IPS-11a (cell line): ENCODE data around the gene PLCL1.

Source experiments
- H3K4me3 ChIP-seq: one replicate; pipeline ENCODE4 v1.5.1; 2013; ENCODE audit warnings: low read depth, low read length, control low read depth

The PLCL1 gene

GRCh38 chr2:197804049-197804757 is at the start of gene PLCL1:
Gene PLCL1, plus strand, starts transcription at chr2:197804593.
- H3K4me3 ChIP-seq, result peak within 1 kb of the TSS; percentile 56

GRCh38 chr2:197759013-197759412 is 45.4 kb upstream of the PLCL1 start:
- H3K4me3 ChIP-seq, result no peak overlapping the region

GRCh38 chr2:197759625-197760292 is 44.6 kb upstream of the PLCL1 start:
- no peak overlapping the region for H3K4me3 ChIP-seq

- H3K4me3 ChIP-seq, result no peak overlapping the region
Measured at GRCh38 chr2:197760293-197760657, 44.1 kb upstream of the PLCL1 start.

- H3K4me3 ChIP-seq, result no peak overlapping the region
Measured at GRCh38 chr2:197777823-197778407, 26.5 kb upstream of the PLCL1 start.

- H3K4me3 ChIP-seq, result no peak overlapping the region
Measured at GRCh38 chr2:197779261-197779660, 25.1 kb upstream of the PLCL1 start.

- no peak overlapping the region for H3K4me3 ChIP-seq
Measured at GRCh38 chr2:197782126-197782525, 22.3 kb upstream of the PLCL1 start.

GRCh38 chr2:197784956-197785941 is 19.1 kb upstream of the PLCL1 start, which contains the start of gene BOLL:
Gene BOLL, minus strand, starts transcription at chr2:197785319. Its CDS starts 3,469 bp downstream, at chr2:197781850.
- peak within 1 kb of the TSS; percentile 31 for H3K4me3 ChIP-seq

GRCh38 chr2:197786010-197786877 is 18.1 kb upstream of the PLCL1 start:
- peak overlapping the region; percentile 31 for H3K4me3 ChIP-seq

GRCh38 chr2:197793456-197793855 is 10.9 kb upstream of the PLCL1 start:
- no peak overlapping the region for H3K4me3 ChIP-seq

- no peak overlapping the region for H3K4me3 ChIP-seq
Measured at GRCh38 chr2:197795277-197795676, 9.1 kb upstream of the PLCL1 start.

- no peak overlapping the region for H3K4me3 ChIP-seq
Measured at GRCh38 chr2:197798187-197798586, 6.2 kb upstream of the PLCL1 start.

- no peak overlapping the region for H3K4me3 ChIP-seq
Measured at GRCh38 chr2:197799068-197799467, 5.3 kb upstream of the PLCL1 start.

- H3K4me3 ChIP-seq, result no peak overlapping the region
Measured at GRCh38 chr2:197800091-197800490, 4.3 kb upstream of the PLCL1 start.

GRCh38 chr2:197801033-197801432 is 3.4 kb upstream of the PLCL1 start:
- H3K4me3 ChIP-seq, result no peak overlapping the region

- no peak overlapping the region for H3K4me3 ChIP-seq
Measured at GRCh38 chr2:197803033-197803444, 1.4 kb upstream of the PLCL1 start.

GRCh38 chr2:197804758-197805714 is 643 bp downstream of the PLCL1 start:
- peak overlapping the region; percentile 56 for H3K4me3 ChIP-seq

GRCh38 chr2:197805715-197806633 is 1.6 kb downstream of the PLCL1 start:
- H3K4me3 ChIP-seq, result peak overlapping the region; percentile 33
